Smooth muscle cell (in vitro differentiated cells): Measurements from ENCODE around the gene RDH11. TPM values are rescaled to one million over a fixed set of nuclear protein-coding genes. Genes with fewer than 3 reads are reported as not detected.

ENCODE experiments used
- DNase-seq: peaks from one replicate; lab custom pipeline; 2025; ENCODE audit not compliant: unreplicated experiment; lab: John Stamatoyannopoulos, UW
- H2AFZ ChIP-seq: fragments of 200-600 bp; sonication (generic); 2 replicates; pipeline ENCODE4 v1.6.0; 2016; ENCODE audit warnings: antibody characterized with exemption, low read depth, mild to moderate bottlenecking
- H3F3A ChIP-seq: fragments of 200-600 bp; sonication (generic); 2 replicates; pipeline ENCODE4 v1.6.0; 2017; ENCODE audit warnings: antibody characterized with exemption, low read depth
- H3K27ac ChIP-seq: fragments of 200-600 bp; sonication (generic); 2 replicates; pipeline ENCODE4 v1.5.1; 2016; ENCODE audit warnings: low read depth, mild to moderate bottlenecking
- H3K27me3 ChIP-seq: fragments of 200-600 bp; sonication (generic); 2 replicates; pipeline ENCODE4 v1.6.1; 2016; ENCODE audit warnings: low read depth, mild to moderate bottlenecking
- H3K36me3 ChIP-seq: fragments of 200-600 bp; sonication (generic); 2 replicates; pipeline ENCODE4 v1.5.1; 2016; ENCODE audit warnings: low read depth
- H3K4me1 ChIP-seq: fragments of 200-600 bp; sonication (generic); 2 replicates; pipeline ENCODE4 v1.5.1; 2016; ENCODE audit warnings: low read depth
- H3K4me2 ChIP-seq: fragments of 200-600 bp; sonication (generic); 2 replicates; pipeline ENCODE4 v1.6.0; 2016; ENCODE audit warnings: mild to moderate bottlenecking
- H3K4me3 ChIP-seq: fragments of 200-600 bp; sonication (generic); 2 replicates; pipeline ENCODE4 v1.5.1; 2016; ENCODE audit warnings: mild to moderate bottlenecking
- H3K79me2 ChIP-seq: fragments of 200-600 bp; sonication (generic); 2 replicates; pipeline ENCODE4 v1.6.0; 2016; ENCODE audit warnings: low read depth, mild to moderate bottlenecking
- H3K9ac ChIP-seq: fragments of 200-600 bp; sonication (generic); 2 replicates; pipeline ENCODE4 v1.6.0; 2016; ENCODE audit warnings: low read depth
- H3K9me3 ChIP-seq: fragments of 200-600 bp; sonication (generic); replicated peaks from 2 replicates; pipeline ENCODE4 v1.5.1; 2016; ENCODE audit warnings: low read depth
- H4K20me1 ChIP-seq: fragments of 200-600 bp; sonication (generic); 2 replicates; pipeline ENCODE4 v1.6.0; 2016; ENCODE audit warnings: low read depth
- WGBS: methylation state at CpG from one replicate; pipeline ENCODE4 v1.1.7; 2016; ENCODE audit warnings: low lambda C conversion rate; 5-methylcytosine and 5-hydroxymethylcytosine counted together
- polyA plus RNA-seq: library from polyadenylated mRNA; unstranded; fragments of >200 nt; fragmentation: Nextera tagmentation; extraction: Ambion mirVana; gene quantifications from 2 replicates; pipeline ENCODE4 v1.2.1, GENCODE V29; 2016
- total RNA-seq: library from RNA; depleted of rRNA; stranded (reverse); fragments of >200 nt; gene quantifications from 2 replicates; pipeline ENCODE4 v1.2.3, GENCODE V29; 2014
- TF ChIP-seq, protein P1 (sequence below): fragments of 200-600 bp; sonication (generic); IDR thresholded peaks from 2 replicates; pipeline ENCODE4 v1.5.1; 2017; ENCODE audit warnings: borderline replicate concordance, mild to moderate bottlenecking, antibody characterized with exemption; ENCODE audit not compliant: insufficient read depth, poor library complexity, severe bottlenecking

Gene RDH11
- total and polyA plus RNA-seq, 2 experiments from 2014 or later = 104 to 116 TPM

GRCh38 chr14:67650151-67650550 lies 45.4 kb downstream of the RDH11 start:
- H3K27me3 ChIP-seq = no peaks in the 10 kb centered on the region
- 100% methylated on average over 1 of the region's 1 CpG for WGBS
- no peaks in the 10 kb centered on the region for H4K20me1 ChIP-seq
- H3K4me3 ChIP-seq = no peak overlapping the region
- H3K9ac ChIP-seq = no peak overlapping the region
- no peak for DNase-seq
- H3K4me1 ChIP-seq = no peaks in the 10 kb centered on the region
- H2AFZ ChIP-seq = no peak overlapping the region
- no peaks in the 10 kb centered on the region for H3K9me3 ChIP-seq
- no peaks in the 10 kb centered on the region for H3F3A ChIP-seq
- no peaks in the 10 kb centered on the region for H3K79me2 ChIP-seq
- H3K4me2 ChIP-seq = no peak overlapping the region
- peaks cover 13% of the 10 kb centered on the region for H3K36me3 ChIP-seq
- TF ChIP-seq, protein P1, sequence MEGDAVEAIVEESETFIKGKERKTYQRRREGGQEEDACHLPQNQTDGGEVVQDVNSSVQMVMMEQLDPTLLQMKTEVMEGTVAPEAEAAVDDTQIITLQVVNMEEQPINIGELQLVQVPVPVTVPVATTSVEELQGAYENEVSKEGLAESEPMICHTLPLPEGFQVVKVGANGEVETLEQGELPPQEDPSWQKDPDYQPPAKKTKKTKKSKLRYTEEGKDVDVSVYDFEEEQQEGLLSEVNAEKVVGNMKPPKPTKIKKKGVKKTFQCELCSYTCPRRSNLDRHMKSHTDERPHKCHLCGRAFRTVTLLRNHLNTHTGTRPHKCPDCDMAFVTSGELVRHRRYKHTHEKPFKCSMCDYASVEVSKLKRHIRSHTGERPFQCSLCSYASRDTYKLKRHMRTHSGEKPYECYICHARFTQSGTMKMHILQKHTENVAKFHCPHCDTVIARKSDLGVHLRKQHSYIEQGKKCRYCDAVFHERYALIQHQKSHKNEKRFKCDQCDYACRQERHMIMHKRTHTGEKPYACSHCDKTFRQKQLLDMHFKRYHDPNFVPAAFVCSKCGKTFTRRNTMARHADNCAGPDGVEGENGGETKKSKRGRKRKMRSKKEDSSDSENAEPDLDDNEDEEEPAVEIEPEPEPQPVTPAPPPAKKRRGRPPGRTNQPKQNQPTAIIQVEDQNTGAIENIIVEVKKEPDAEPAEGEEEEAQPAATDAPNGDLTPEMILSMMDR = no peak
- no peak overlapping the region for H3K27ac ChIP-seq

DNA sequence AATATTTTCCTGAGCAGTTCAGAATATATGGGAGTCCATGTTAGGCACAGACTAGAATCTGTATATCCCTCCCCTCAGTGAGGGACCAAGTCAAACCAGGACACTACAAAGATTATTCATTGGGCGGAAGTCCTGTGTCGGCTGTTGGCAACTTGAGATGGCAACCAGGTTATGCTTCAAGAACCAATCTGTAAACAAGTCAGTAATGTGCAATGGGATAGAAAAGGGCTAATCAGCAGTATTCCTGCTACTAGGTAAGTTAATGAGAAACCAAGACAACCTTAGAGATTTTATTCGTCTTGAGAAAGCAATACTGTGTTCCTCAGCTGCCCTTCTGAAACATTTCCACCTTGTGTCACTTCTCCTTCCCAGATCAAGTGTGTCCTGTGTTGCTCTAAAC lies 49.4 kb downstream of the RDH11 start:
- no peaks in the 10 kb centered on the region for H3K79me2 ChIP-seq
- H3K9me3 ChIP-seq = no peaks in the 10 kb centered on the region
- no peak overlapping the region for H3K4me2 ChIP-seq
- H3K9ac ChIP-seq = no peak overlapping the region
- H2AFZ ChIP-seq = no peak overlapping the region
- 100% methylated on average over 3 of the region's 3 CpGs for WGBS
- TF ChIP-seq, protein P1 = no peak
- H3K36me3 ChIP-seq = peaks cover 5% of the 10 kb centered on the region
- no peak for DNase-seq
- no peak overlapping the region for H3K27ac ChIP-seq
- no peaks in the 10 kb centered on the region for H3F3A ChIP-seq
- no peaks in the 10 kb centered on the region for H3K4me1 ChIP-seq
- H4K20me1 ChIP-seq = no peaks in the 10 kb centered on the region
- H3K27me3 ChIP-seq = no peaks in the 10 kb centered on the region
- no peak overlapping the region for H3K4me3 ChIP-seq

- Histone ChIP-seq H3K9ac (no peak overlapping the region), H3K4me1 (no peaks in the 10 kb centered on the region), H4K20me1 (no peaks in the 10 kb centered on the region), H3K79me2 (no peaks in the 10 kb centered on the region), H3F3A (no peaks in the 10 kb centered on the region), H3K27ac (no peak overlapping the region), H3K4me3 (no peak overlapping the region), H3K27me3 (no peaks in the 10 kb centered on the region), H3K9me3 (no peaks in the 10 kb centered on the region), H3K4me2 (no peak overlapping the region), H3K36me3 (no peaks in the 10 kb centered on the region), H2AFZ (no peak overlapping the region)
- 95% methylated on average over 5 of the region's 5 CpGs for WGBS
- DNase-seq = no peak
- TF ChIP-seq, protein P1 = no peak
Observed at GRCh38 chr14:67645414-67645813, 50.1 kb downstream of the RDH11 start.

DNA sequence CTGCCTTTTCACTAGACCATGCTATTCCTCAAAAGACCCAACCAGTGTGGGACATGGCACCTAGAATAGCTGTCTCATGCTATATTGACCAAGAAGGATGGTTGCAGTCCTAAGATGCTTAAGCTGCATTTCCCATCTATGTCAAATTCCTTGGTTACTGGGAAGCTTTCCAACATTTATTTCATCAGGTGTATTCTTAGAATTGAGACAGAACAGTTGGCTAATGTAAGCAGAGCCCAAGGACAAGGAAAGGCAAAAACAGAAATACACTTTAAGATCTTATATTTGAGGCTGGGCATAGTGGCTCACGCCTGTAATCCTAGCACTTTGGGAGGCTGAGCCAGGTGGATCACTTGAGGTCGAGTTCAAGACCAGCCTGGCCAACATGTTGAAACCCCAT lies 51.1 kb downstream of the RDH11 start:
- Histone ChIP-seq H3F3A (no peaks in the 10 kb centered on the region), H3K36me3 (no peaks in the 10 kb centered on the region), H3K9me3 (no peaks in the 10 kb centered on the region), H3K4me3 (no peak overlapping the region), H3K27me3 (no peaks in the 10 kb centered on the region), H3K4me1 (no peaks in the 10 kb centered on the region), H3K4me2 (no peak overlapping the region), H2AFZ (no peak overlapping the region), H3K27ac (peak overlapping the region; percentile 10), H4K20me1 (no peaks in the 10 kb centered on the region), H3K9ac (no peak overlapping the region), H3K79me2 (no peaks in the 10 kb centered on the region)
- TF ChIP-seq, protein P1 = no peak
- 90% methylated on average over 2 of the region's 2 CpGs for WGBS
- no peak for DNase-seq
